ENCODE data around the gene AGFG1.
A peak's percentile ranks its signal among the peaks of the same experiment; 100 is the strongest.

AGFG1 gene

DNA sequence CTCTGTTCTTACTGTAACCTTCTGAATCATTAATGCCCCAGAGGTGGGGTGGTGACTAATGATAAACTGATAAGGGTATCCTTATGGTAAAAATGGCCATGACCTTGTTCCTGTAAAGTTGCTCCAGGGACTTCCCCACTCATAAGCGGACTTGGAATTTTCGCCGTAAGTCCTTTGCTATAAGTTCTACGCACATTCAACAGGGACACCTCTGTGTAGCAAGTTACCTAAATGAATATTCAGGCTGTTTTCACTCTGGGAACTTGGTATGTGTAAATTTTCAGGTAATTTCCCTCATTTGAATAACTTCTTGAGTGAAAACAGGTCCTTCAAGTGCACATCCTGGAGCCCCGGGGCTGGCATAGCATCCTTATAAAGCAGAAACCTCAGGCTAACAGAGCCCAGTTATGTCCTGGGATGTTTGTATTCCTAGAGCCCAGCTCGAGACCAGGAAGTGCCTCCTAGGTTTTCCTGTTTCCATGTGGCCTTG lies 9.4 kb upstream of the AGFG1 start:
- TF ChIP-seq, protein P1, sequence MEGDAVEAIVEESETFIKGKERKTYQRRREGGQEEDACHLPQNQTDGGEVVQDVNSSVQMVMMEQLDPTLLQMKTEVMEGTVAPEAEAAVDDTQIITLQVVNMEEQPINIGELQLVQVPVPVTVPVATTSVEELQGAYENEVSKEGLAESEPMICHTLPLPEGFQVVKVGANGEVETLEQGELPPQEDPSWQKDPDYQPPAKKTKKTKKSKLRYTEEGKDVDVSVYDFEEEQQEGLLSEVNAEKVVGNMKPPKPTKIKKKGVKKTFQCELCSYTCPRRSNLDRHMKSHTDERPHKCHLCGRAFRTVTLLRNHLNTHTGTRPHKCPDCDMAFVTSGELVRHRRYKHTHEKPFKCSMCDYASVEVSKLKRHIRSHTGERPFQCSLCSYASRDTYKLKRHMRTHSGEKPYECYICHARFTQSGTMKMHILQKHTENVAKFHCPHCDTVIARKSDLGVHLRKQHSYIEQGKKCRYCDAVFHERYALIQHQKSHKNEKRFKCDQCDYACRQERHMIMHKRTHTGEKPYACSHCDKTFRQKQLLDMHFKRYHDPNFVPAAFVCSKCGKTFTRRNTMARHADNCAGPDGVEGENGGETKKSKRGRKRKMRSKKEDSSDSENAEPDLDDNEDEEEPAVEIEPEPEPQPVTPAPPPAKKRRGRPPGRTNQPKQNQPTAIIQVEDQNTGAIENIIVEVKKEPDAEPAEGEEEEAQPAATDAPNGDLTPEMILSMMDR (conservative IDR thresholded peaks at IDR 0.05), result no peak

DNA sequence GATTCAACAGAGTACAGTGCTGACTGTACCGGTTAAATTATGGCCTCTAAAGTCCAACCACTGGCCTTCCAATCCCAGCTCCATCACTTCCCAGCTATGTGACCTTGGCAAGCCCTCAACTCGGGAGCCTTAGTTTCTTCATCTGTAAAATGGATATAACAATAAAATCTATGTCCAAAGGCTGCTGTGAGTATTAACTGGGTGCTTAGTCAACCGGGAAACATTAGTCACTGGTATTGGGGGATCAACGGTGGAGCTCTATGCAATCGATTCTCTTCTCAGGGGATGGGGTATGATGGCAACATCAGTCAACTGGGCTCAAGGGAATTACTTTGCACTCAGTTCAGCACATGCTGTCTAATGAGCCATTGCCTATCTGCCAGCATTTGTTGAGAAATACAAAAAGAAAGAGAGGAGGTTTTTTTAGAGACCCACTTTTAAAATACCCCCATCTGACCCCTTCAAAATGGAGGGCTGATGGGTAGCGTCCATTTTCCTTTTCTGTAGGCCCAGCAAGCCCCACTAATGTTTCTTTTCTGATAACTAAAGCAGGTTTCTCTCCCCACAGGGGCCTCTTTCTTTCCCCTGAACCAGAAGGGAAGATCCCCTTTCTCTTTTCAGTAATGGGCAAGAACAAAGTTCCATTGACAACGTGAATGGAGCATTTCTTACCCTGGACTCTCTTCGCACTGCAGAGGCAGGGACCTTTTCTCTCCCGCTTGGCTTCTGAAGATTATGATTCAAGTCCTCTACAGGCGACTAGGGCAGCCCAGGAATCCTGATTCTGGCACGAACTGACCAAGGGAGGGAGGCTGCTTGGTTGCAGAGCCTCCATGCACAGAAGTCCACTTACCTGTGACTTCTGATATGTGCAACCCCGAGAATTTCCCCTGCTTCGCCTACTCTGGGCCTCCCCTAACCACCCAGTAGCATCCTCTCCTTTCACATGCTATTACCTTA lies 8.7 kb upstream of the AGFG1 start:
- TF ChIP-seq, protein P1 (conservative IDR thresholded peaks at IDR 0.05), result no peak
- no peak overlapping the region for H3K27ac ChIP-seq

More for the DNA sequence above, 9.4 kb upstream of the AGFG1 start:
- H3K27ac ChIP-seq, result no peak overlapping the region

DNA sequence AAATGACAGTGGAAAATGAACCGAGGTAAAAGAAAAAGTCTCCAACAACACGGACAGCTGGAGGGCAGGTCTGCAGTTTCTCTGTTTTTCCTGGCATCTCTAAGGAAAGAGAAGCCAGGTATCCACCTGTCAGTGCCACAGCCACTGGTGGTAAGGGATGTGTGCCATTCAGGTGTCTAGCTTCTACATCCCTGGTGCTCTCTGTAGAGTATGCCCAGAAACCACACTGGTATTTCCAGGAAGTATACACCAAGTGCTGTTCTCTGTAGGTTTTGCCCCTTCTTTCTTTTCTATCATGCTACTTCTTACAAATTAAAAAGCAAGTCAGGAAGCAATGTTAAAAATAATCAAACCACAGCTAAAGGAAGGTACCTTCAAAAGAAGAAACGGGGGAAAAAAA lies 7.6 kb upstream of the AGFG1 start:
- no peak overlapping the region for H3K27ac ChIP-seq
- TF ChIP-seq, protein P1 (conservative IDR thresholded peaks at IDR 0.05), result no peak

DNA sequence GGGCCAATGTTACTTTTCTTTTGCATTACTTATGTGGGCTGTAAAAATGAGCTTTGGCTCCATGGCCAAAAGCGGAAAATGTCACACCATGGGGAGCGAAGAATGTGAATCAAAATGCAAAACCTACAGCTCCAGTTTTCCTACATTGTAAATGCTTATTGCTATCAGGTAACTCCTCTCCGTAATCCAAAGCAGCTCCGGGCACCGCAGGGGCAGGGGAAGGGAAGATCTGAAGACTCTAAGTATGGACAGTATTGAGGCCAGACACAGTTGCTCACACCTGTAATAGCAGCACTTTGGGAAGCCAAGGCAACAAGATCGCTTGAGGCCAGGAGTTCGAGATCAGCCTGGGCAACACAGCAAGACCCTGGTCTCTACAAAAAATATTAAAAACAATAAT lies 7.1 kb upstream of the AGFG1 start:
- TF ChIP-seq, protein P1 (conservative IDR thresholded peaks at IDR 0.05), result no peak
- H3K27ac ChIP-seq, result no peak overlapping the region

DNA sequence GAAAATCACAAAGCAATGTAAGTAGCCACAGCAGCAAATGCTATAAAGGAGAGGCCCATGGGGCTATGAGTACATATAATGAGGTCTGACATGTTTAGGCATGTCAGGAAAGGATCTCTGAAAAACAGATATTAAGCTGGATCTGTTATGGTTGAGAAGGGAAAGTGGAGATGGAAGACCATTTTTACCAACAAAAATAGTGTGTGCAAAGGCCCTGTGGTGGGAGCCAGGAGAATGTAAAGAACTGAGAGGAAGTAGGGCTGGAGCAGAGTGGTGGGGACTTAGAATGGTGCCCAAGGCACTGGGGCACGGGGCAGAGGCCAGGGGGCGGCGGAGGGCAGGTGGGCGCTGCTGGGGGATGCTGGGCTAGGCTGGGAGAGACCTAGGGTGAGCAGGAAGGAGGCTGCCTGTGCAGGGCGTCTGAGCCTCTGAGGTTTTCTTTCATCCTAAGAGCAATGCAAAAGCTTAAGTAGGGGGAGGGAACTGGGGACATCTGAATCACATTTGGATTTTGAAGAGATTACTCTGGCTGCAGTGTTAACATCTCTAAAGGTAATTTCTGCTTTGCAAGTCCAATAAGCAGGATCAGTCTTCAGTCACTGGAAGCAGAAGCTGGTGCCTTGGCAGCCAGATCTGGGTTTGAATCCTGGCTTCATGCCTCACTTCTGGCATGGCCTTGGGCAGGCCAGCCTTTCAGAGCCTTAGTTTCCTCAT lies 4.9 kb upstream of the AGFG1 start:
- TF ChIP-seq, protein P1 (conservative IDR thresholded peaks at IDR 0.05), result no peak

DNA sequence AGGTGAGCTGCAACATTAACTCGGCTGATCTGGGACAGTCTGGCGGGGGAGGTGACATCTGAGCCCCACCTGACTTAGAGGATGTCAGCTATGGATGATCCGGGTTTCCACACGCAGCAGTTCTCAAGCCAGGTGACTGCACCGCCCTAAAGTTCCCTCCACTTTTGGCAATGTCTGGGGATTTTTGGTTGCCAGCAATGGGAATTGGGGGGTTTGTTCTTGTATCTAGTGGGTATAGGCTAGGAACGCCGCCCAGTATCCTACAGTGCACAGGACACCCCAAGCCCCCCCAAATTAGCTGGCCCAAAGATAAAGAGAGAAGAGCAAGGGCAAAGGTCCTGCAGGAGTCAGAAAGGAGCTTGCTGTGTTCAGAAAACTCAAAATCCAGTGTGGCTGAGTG lies 544 bp upstream of the AGFG1 start:
- TF ChIP-seq, protein P1 (conservative IDR thresholded peaks at IDR 0.05), result no peak
- H3K27ac ChIP-seq, result no peak overlapping the region

More for the DNA sequence above, 4.9 kb upstream of the AGFG1 start:
- peak overlapping the region; percentile 62 for H3K27ac ChIP-seq

Measured in VCaP (cell line).